RPMI8226 (cell line): ENCODE data around the gene PEX1.
"Not testable (repeated sequence)": the region's sequence is repeated elsewhere in the genome, so short reads cannot be mapped to it uniquely, and the experiment has no call there.

ENCODE experiments used
- DNase-seq: peaks from one replicate; pipeline ENCODE4 v3.0.0-alpha.2; 2015

The PEX1 gene

DNA sequence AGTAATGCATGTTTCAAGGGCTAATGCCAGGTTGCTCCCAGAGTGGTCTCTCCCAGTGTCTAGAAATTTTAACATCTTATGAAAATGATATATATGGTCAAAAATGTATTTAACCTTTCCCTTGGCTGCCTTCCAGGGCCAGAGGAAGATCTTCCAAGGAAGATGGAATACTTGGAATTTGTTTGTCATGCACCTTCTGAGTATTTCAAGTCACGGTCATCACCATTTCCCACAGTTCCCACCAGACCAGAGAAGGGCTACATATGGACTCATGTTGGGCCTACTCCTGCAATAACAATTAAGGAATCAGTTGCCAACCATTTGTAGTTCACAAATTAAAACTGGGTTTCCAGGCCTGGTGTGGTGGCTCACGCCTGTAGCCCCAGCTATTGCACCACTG lies 72.1 kb downstream of the PEX1 start:
- no peak for DNase-seq

- no peak for DNase-seq
These were observed 76.7 kb downstream of the PEX1 start for GRCh38 chr7:92451645-92452044.

- DNase-seq, result peak; percentile 74
These were observed 80.0 kb downstream of the PEX1 start for GRCh38 chr7:92448205-92448747.

- peak; percentile 94 for DNase-seq
These were observed 80.7 kb downstream of the PEX1 start, which contains the start of gene GATAD1 for GRCh38 chr7:92447345-92448204. Gene GATAD1, plus strand, starts transcription at chr7:92447482. Its CDS starts 248 bp downstream, at chr7:92447730.

- DNase-seq, result no peak
These were observed 81.4 kb downstream of the PEX1 start for GRCh38 chr7:92446869-92447344.

GRCh38 chr7:92442720-92443119 lies 85.6 kb downstream of the PEX1 start:
- not testable (repeated sequence) for DNase-seq

DNA sequence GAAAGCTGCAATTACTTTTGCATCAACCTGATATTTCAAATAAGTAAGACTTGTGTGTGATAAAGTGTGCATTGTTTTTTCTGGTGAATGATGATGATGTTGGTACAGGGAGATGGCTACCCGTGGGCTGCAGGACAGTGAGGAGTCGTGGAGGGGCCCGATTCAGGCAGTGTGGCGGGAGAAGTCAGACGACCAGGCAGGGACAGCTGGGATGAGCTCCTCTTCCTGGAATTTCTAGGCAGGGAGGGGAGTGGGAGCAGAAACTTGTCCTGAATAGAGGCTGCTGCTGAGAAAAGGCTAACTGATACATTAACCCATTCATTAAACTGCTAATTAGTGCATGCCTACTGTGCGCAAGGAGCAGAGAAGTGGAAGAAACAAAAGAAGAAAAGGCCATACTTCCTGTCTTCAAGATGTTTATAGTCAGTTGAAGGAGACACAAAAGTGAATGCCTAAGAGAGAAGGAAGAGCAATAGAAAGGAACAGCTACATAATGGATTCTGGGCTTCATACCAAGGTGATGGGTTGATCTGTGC lies 90.3 kb downstream of the PEX1 start:
- DNase-seq, result no peak
